GM23338 (cell line): Measurements from ENCODE around the gene RCAN1. TPM values are rescaled to one million over a fixed set of nuclear protein-coding genes. Genes with fewer than 3 reads are reported as not detected.

ENCODE experiments used
- ATAC-seq: fragments of 200-7000 bp; cut with Tn5 transposase; 3 replicates; pipeline ENCODE4 v1.9.1; 2020
- DNase-seq: peaks from one replicate; pipeline ENCODE4 v3.0.0-alpha.2; 2015; ENCODE audit warnings: low spot score
- H2AFZ ChIP-seq: fragments of 200-600 bp; sonication (generic); 2 replicates; pipeline ENCODE4 v1.8.0; 2016; ENCODE audit warnings: antibody characterized with exemption, mild to moderate bottlenecking, moderate library complexity
- H3F3A ChIP-seq: fragments of 200-600 bp; sonication (generic); replicated peaks from 2 replicates; pipeline ENCODE4 v1.8.0; 2017; ENCODE audit warnings: antibody characterized with exemption, mixed run types, low read depth
- H3K27ac ChIP-seq: fragments of 200-600 bp; sonication (generic); 2 replicates; pipeline ENCODE4 v1.6.1; 2016; ENCODE audit warnings: low read depth
- H3K27me3 ChIP-seq: fragments of 200-600 bp; sonication (generic); 2 replicates; pipeline ENCODE4 v1.8.0; 2016; ENCODE audit warnings: mild to moderate bottlenecking, mixed run types, moderate library complexity; ENCODE audit not compliant: insufficient read depth
- H3K36me3 ChIP-seq: fragments of 200-600 bp; sonication (generic); 2 replicates; pipeline ENCODE4 v1.8.0; 2016; ENCODE audit warnings: mild to moderate bottlenecking; ENCODE audit not compliant: insufficient read depth
- H3K4me1 ChIP-seq: fragments of 200-600 bp; sonication (generic); 2 replicates; pipeline ENCODE4 v1.8.0; 2016; ENCODE audit warnings: mild to moderate bottlenecking, moderate library complexity; ENCODE audit not compliant: insufficient read depth
- H3K4me2 ChIP-seq: fragments of 200-600 bp; sonication (generic); 2 replicates; pipeline ENCODE4 v1.7.1; 2017; ENCODE audit warnings: mixed run types
- H3K4me3 ChIP-seq: fragments of 200-600 bp; sonication (generic); 2 replicates; pipeline ENCODE4 v1.6.1; 2016; ENCODE audit warnings: mixed run types
- H3K79me2 ChIP-seq: fragments of 200-600 bp; sonication (generic); replicated peaks from 2 replicates; pipeline ENCODE4 v1.8.0; 2017; ENCODE audit warnings: mild to moderate bottlenecking; ENCODE audit not compliant: insufficient read depth
- H3K9me2 ChIP-seq: fragments of 200-600 bp; sonication (generic); 2 replicates; pipeline ENCODE4 v1.8.0; 2017; ENCODE audit not compliant: insufficient read depth
- H4K20me1 ChIP-seq: fragments of 200-600 bp; sonication (generic); replicated peaks from 2 replicates; pipeline ENCODE4 v1.8.0; 2017; ENCODE audit warnings: mild to moderate bottlenecking; ENCODE audit not compliant: insufficient read depth
- H3K27ac Mint-ChIP-seq: 2 replicates; pipeline ENCODE4 v1.8.0; 2020; ENCODE audit warnings: inconsistent platforms, mild to moderate bottlenecking, moderate library complexity, mixed read lengths
- H3K27me3 Mint-ChIP-seq: 3 replicates; pipeline ENCODE4 v1.8.0; 2022; ENCODE audit warnings: low read depth, mild to moderate bottlenecking, moderate library complexity, mixed read lengths, inconsistent platforms; ENCODE audit not compliant: insufficient read depth, poor library complexity
- H3K36me3 Mint-ChIP-seq: 3 replicates; pipeline ENCODE4 v1.8.0; 2021; ENCODE audit warnings: low read depth, mild to moderate bottlenecking, inconsistent platforms, moderate library complexity, mixed read lengths
- H3K4me1 Mint-ChIP-seq: 3 replicates; pipeline ENCODE4 v1.8.0; 2020; ENCODE audit warnings: mild to moderate bottlenecking, inconsistent platforms, mixed read lengths
- H3K4me3 Mint-ChIP-seq: 3 replicates; pipeline ENCODE4 v1.8.0; 2021; ENCODE audit warnings: moderate library complexity, mild to moderate bottlenecking, inconsistent platforms, mixed read lengths
- H3K9me3 Mint-ChIP-seq: 3 replicates; pipeline ENCODE4 v1.8.0; 2020; ENCODE audit warnings: moderate library complexity, mild to moderate bottlenecking, inconsistent platforms, mixed read lengths
- CREB1 ChIP-seq: fragments of 250-450 bp; sonication (Bioruptor Pico); IDR thresholded peaks from 2 replicates; pipeline ENCODE4 v1.5.0; 2020; ENCODE audit warnings: low read depth, mild to moderate bottlenecking, moderate library complexity
- CTCF ChIP-seq, 2 experiments: fragments of 200-600 bp in 1 of 2; sonication (generic) in 1 of 2; conservative IDR thresholded peaks; 2 replicates each; pipeline versions ENCODE4 v1.5.1 to v1.6.1; 2016 to 2017; ENCODE audit warnings: antibody characterized with exemption in 2 of 2, low read depth in 2 of 2, mild to moderate bottlenecking in 2 of 2, moderate library complexity in 1 of 2
- ETS1 ChIP-seq: IDR thresholded peaks from 2 replicates; pipeline ENCODE4 v1.6.1; 2016; ENCODE audit warnings: antibody characterized with exemption
- EZH2 ChIP-seq: fragments of 200-600 bp; sonication (generic); IDR thresholded peaks from one replicate; pipeline ENCODE4 v1.8.0; 2017; ENCODE audit warnings: antibody characterized with exemption, mild to moderate bottlenecking, low read depth; ENCODE audit not compliant: unreplicated experiment
- EZH2phosphoT487 ChIP-seq: fragments of 200-600 bp; sonication (generic); IDR thresholded peaks from one replicate; pipeline ENCODE4 v1.8.1; 2018; ENCODE audit warnings: antibody characterized with exemption; ENCODE audit not compliant: unreplicated experiment
- NANOG ChIP-seq: IDR thresholded peaks from 2 replicates; pipeline ENCODE4 v1.6.1; 2016; ENCODE audit warnings: antibody characterized with exemption, borderline replicate concordance
- STAT1 ChIP-seq: IDR thresholded peaks from one replicate; pipeline ENCODE4 v1.6.1; 2016; ENCODE audit warnings: antibody characterized with exemption; ENCODE audit not compliant: unreplicated experiment
- ZNF331 ChIP-seq: fragments of 250-450 bp; sonication (Bioruptor Pico); IDR thresholded peaks from 2 replicates; pipeline ENCODE4 v1.5.0; 2020; ENCODE audit warnings: low read depth, mild to moderate bottlenecking, moderate library complexity
- ZNF462 ChIP-seq: fragments of 250-450 bp; sonication (Bioruptor Pico); IDR thresholded peaks from 2 replicates; pipeline ENCODE4 v1.5.0; 2020; ENCODE audit warnings: mild to moderate bottlenecking, moderate library complexity
- polyA plus RNA-seq: library from polyadenylated mRNA; unstranded; fragments of >200 nt; fragmentation: Nextera tagmentation; extraction: Ambion mirVana; gene quantifications from 2 replicates; pipeline ENCODE4 v1.2.1, GENCODE V29; 2016
- total RNA-seq: library from RNA; depleted of rRNA; stranded (reverse); fragments of >200 nt; shearing (Covaris generic); gene quantifications from 2 replicates; pipeline ENCODE4 v1.2.3, GENCODE V29; 2014

RCAN1 gene
- total and polyA plus RNA-seq, 2 experiments from 2014 or later: 3.7 to 5.2 TPM

- no peak for DNase-seq
Observed at GRCh38 chr21:34536311-34536710, 78.6 kb downstream of the RCAN1 start.

More at GRCh38 chr21:34536311-34536710, 78.6 kb downstream of the RCAN1 start:
- H3K79me2 ChIP-seq: no peaks in the 10 kb centered on the region
- H3F3A ChIP-seq: no peaks in the 10 kb centered on the region
- no peak overlapping the region for H3K27ac Mint-ChIP-seq
- TF ChIP-seq CTCF (conservative IDR thresholded peaks at IDR 0.05; ENCODE audit: low read depth in 2 of 2) (no peak), CREB1 (CRISPR knock-in tag) (no peak), ZNF331 (CRISPR knock-in tag) (no peak), ETS1 (no peak), STAT1 (no peak), ZNF462 (no peak), EZH2 (no peak), NANOG (no peak), EZH2phosphoT487 (no peak)
- H3K27ac ChIP-seq: no peak overlapping the region
- H3K4me1 Mint-ChIP-seq: peaks cover 2% of the 10 kb centered on the region; the same call in 2 of the 3 replicates
- no peaks in the 10 kb centered on the region for H3K4me1 ChIP-seq
- H2AFZ ChIP-seq: no peak overlapping the region
- no peaks in the 10 kb centered on the region for H3K9me2 ChIP-seq
- no peaks in the 10 kb centered on the region for H4K20me1 ChIP-seq
- H3K4me3 Mint-ChIP-seq: no peak overlapping the region
- peak; percentile 58 for ATAC-seq
- H3K27me3 ChIP-seq: no peaks in the 10 kb centered on the region
- no peaks in the 10 kb centered on the region for H3K9me3 Mint-ChIP-seq
- H3K36me3 Mint-ChIP-seq: no peaks in the 10 kb centered on the region
- H3K4me3 ChIP-seq: no peak overlapping the region
- no peaks in the 10 kb centered on the region for H3K36me3 ChIP-seq
- no peak overlapping the region for H3K4me2 ChIP-seq
- H3K27me3 Mint-ChIP-seq: no peaks in the 10 kb centered on the region
